ENCODE results near the gene CHST11.

Gene CHST11

DNA sequence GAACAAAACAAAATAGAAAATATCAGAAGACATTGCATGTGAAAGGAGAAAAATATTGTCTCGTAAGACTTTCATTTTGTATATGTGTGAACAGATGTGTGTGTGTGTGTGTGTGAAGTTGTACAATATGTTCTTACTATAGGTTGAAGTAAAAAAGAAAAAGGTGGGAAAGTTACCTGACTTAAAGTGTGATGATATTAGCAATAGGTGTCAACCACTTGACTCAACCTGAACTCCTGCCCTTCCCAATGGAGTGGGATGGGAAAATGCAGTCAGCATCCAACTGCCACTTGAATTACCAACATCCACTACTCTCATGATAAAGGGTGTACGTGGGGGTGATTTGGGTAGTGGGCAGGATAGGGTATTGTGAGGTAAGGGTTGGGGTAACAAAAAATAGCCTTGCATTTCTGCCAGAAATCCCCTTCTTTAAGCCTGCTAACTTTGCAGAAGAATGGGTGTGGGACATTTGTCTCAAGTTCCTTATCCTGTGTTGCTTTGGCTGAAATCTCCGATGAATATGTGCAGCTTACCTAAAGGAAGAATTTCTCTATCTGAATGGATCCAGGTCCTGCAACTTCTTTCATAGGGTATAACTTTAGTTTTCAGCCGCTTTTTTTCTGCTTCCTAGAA lies 181.6 kb downstream of the CHST11 start:
- no peak for DNase-seq

DNA sequence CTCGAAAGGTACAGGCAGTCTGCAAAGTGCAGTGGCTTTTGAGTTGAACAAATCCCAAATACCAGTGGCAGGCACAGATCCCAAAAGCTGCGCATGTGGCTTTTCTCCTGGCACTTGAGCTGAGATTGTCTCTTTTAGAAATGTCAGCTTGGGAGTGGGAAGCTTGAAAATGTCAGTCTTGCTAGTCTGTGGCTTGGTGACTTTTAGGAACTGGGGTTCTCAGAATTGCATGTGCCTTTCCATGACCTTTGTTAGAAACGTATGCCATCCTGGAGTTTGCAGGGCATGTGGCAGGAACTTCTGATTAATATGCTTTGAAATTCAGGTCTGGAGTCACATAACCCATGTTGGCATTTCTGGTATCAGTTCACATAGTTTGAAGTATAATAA lies 182.1 kb downstream of the CHST11 start:
- DNase-seq: no peak

DNA sequence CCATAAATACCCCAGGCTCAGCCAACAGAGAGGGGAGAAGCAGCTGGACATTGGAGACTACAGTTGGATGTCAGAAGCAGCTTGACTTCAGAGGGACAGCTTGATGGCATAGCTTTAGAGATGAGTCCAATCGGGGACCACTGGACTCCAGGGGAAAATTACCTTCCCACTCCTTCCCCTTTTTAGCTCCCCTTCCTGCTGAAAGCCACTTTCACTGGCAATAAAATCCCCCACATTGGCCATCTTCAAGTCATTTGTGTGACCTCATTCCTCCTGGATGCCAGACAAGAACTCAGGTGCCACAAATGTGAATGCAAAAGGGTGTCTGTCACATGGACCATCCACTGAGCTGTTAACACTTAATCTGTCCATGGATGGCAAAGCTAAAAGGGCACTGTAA lies 184.2 kb downstream of the CHST11 start:
- DNase-seq: no peak

DNA sequence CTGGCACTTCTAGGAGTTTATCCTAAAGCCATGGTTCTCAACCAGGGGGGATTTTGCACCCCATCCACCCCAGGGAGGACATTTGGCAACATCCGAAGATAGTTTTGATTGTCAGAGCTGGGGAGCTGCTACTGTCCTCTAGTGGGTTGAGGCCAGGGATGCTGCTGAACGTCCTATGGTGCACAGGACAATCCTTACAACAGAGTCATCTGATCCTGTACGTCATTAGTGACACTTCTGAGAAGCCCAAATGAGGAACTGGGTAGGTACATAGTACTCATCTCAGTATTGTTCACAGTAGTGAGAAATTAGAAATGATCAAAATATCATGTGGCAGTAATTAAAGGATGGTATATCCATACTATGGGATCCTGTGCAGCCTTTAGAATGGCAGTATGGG lies 185.1 kb downstream of the CHST11 start:
- DNase-seq: no peak

DNA sequence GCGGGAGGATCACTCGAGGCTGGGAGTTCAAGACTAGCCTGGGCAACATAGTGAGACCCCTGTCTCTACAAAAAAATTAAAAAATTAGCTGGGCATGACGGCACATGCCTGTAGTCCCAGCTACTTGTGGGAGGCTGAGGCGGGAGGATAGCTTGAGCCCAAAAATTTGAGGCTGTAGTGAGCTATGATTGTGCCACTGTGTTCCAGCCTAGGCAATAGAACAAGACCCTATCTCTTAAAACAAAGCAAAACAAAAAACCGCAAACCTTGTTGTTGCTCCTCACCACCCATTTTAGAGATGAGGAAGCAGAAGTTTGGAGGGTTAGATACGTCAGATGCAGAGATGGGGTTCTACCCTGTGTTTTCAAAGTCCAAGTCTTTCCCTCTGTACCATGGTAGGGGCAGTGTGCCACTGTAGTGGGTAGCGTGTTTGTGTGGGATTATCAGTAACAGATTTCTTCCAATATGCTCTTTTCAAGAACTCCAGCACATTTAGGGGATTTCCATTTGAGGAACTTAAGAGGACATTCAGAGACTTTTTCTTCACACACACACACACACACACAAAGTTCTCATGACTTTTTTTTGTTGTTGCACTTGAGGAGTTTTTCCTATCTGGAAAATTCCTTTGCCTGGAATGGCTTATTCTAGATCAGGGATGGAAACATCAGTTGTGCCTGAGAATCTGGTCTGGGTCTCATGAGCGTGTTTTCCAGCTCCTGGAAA lies 186.5 kb downstream of the CHST11 start:
- DNase-seq: no peak

DNA sequence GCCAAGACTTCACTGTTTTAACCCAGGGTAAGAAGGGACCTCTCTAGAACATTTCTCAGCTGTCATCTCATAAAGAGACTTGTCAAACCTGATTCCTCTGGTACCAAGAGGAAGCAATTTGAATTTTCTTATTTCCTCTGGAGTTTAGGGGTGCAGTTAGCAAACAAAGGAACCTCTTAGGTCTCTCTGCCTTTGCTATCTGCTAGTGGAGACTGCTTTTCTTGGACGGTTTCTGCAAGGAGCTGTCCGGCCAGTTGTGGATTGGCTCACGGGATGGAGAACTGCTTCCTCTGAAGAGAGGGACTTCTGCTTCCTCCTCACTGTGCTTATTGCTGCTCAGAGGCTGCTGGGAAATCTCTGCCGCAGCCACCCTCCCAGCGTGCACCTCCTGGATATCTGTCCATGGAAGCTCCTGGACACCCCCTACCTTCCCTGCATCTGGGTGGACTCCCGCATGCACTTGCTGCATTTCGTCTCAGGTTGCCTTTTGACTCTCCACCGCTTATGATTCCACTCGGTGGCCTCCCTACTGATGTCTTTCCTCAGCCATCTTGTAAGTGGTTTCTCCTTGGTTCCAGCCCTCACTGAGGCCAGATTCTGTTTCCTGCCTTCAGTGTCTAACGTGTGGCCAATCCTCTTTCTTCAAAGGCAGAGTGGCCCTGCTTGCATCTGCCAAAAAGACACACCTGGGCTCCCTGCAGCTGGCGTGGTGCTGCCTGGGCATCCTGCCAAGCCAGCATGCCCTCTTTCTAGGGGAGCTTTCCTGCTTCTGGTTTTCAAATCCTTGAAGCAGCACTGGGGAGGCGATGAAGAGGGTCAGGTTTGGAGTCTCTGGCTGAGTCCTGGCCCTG lies 187.3 kb downstream of the CHST11 start:
- peak; percentile 37 for DNase-seq

DNA sequence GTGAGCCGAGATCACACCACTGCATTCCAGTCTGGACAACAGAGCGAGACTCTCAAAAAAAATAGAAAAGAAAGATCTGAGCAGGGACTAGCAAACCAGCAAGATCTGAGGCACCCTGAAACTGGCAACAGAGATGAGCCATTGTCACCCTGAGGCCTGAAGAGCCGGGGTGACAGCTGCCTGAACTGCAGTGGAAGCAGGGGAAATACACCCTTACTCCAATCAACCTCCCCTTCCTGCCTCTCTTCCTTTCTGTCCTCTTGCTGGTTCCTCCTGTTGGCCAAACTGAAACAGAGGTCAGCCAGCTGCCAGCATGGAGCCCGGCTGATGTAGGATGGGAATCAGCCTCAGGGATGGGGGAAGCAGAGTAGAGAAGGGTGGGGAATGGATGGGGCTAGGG lies 192.0 kb downstream of the CHST11 start:
- DNase-seq: no peak

DNA sequence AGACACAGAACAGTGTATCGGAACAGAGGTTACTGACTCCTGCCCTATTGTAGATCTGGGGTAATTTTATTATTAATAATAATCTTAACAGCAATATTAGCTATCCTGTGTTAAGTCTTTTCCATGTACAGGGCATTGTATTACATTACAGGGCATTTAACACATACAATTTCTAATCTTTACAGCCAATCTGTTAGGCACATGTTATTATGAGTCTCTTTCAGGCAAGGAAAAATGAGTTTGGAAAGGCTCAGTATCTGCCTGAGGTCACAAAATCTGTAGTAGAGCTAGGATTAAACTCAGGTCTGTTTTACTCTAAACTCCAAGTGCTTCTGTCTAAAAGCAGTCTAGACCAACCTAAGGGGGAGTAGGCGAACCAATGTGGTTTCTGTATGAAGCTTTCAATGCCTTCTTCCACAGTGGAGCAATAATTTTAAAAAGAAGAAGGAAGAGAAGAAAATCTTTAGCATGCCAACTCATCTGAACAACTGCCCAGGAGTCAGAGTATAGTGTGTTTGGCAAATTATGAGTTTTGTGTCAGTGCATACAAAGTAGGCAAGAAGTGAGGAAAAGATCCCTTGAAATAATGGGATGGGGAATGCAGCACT lies 192.6 kb downstream of the CHST11 start:
- no peak for DNase-seq

DNA sequence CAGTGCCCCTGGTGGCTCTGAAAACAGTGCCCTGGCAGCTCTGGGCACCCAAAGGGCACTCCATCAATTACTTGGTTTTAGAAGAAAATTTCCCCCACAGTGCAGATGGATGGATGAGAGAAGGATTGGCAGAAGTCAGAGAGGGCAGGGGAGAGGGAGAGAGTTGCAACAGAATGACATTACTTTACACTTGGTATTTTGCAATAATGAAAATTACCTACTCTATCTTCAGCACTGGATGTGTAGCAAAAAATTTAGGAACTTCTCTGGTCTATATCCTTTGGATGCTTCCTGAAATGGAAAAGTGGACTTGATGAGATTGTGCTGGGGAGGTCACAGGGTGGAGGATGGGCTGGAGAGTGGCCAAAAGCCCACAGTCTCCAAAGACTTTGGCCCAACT lies 193.2 kb downstream of the CHST11 start:
- DNase-seq: no peak

DNA sequence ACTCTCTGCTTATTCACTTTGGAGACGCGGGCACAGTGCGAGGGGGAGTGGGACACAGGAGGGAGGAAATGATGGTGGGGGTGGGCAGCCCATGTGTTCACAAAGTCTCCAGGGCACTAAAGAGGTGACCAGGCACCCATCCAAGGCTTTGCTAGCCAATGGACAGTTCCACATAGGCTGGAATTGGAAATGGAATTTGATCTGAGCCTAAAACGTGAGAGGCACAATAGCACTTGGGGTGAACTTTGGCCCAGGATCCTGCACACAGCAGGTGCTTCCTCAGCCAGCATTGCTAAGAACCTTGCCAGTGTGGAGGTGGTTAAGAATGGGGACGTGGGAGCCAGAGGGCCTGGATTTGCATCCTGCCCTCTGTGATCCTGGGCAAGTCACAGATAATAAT lies 193.8 kb downstream of the CHST11 start:
- DNase-seq: no peak

DNA sequence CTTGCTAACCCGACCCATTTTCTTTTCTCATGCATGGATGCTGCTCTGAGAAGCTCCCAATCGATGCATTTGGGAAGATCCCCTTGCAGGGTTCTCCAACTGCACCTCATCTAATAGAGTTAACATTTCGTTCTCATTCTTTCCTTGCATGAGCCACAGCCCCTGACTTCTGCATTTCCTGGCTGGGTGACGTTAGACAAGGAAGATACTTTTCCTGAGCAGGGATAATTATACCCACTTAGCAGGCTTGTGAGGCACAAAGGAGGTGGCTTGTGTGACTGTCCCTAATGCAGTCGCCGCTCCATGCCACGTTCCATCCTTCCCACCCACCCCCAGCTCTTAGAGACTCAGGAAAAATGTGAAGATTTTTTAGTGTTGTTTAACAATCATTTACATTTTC lies 195.1 kb downstream of the CHST11 start:
- DNase-seq: no peak

DNA sequence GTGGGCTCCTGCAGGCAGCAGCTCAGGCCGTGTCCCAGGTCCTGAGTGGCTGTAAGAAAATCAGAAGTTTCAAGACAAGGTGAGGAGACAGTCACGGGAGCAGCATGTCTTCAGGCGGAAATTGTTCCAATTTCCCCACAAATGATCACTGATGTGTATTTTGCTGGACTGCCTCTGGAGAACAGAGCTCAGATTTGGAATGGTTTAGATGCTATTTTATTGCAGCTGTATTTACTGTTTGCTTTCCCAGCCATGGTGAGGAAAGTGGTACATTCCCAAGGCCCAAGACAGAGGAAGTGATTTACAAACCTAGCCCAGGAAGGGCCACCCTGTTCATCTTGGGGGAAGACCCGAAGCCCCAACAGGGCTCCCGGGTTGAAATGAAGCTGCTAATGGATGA lies 195.6 kb downstream of the CHST11 start:
- DNase-seq: no peak

DNA sequence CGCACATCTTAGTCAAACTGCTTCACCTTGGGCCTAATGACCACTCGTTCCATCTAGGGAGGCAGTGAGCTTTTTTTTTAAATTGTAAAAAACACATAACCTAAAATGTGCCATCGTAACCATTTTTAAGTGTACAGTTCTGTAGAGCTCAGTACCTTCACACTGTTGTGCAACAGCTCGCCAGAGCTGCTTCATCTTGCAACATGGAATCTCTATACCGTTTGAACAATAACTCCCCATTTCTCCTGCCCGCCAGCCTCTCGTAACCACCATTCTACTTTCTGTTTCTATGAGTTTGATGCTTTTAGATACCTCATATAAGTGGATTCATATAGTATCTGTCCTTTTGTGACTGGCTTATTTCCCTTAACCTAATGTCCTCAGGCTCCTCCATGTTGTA lies 196.2 kb downstream of the CHST11 start:
- no peak for DNase-seq

DNA sequence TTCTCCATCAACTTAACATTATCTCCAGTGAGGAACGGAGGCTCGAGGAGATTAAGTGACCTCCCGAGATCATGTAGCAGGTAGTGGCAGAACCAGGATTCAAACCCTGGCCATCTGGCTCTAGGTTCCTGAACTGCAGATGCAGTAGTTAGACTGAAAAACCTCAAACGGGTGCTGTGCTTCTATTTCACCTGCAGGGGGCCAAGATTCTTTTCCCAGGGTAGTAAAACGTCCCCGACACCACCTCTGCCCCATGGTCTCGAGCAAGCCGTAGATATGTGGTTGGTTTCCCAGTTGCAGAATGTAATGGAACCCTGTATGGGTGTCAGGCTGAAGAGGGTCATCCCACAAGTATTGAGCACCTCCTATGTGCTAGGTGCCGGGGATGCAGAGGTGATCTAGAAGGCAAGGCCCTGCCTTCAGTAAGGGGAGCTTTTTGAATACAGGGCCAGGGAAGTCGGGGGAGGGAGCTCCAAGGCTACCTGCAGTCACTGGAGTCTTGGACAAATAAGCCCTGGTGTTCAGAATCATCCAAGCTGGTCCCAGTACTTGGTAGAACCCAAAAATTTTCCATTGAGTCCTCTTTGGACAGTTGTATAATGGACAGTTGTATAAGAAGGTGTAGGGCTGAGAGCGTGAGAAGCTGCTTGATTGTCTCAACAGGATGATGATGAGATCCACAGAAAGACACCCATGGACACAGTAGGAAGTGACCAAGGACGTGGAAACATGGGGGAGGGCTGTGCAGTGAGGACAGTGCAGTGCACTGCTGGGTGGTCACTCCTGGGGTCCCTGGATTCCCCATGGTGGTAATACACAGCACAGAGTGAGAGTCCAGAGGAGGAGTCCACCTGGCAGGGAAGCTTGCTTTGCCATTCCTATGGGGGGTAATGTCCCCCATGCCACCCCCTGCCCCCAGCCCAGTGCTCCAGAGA lies 197.2 kb downstream of the CHST11 start:
- DNase-seq: no peak

DNA sequence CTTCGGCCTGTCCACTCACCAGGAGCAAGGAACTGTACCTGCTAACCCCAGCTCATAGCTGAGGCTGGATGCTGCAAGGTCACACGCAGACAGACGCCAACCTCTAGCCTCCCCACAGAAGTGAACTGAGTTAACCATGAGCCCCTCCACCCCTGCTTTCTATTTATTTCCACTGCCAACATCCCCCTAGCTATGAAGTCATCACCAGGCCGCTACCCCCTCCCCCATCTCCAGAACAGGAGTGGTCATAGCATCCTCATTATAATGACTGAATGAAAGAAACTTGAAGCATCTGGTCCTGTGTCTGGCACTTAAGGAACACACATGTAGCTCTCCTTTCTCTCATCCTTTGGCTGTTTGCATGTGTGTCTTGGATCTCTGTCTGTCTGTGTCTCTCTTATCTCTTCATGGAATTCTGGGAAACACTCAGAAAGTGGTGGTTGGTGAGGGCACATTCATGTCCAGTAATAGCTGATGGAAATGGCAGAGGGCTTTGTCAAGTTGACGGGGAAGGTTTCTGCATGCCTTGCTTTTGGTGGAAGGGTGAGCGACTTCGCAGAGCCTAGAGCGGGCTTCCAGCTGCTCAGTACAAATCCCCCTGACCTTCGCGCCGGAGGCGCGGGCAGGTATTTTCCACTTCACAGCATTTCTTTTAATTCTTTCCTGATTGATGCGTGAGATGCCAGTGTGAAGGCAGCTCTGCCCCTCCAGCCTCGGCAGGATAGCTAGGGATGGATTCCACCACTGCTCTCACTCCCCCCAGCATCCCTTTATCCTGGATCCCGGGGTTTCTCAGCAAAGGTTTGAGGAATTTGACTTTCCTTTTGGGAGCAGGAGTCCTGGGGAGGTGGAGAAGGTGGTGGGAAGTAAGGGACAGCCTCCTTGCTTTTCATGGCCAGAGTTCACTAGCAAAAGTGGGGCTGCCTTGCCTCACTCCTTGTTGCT lies 198.2 kb downstream of the CHST11 start:
- DNase-seq: no peak

DNA sequence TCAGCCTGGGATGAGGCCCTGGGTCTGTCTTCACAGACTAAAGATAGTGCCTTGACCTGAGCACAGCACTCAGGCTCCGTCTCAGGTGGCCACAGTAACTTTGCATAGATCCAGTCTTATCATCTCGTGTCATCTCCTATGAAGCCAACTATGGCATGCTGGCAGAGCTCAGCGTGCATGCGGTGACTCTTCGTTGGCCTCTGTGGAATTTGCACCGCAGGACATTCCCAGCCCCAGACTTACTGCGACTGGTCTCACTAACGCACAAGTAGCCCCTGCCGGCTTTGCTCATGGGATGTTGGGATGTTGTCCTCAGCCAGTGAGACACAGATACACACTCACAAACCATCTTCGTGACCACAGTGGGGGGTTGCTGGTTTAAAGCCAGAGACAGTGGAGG lies 199.6 kb downstream of the CHST11 start:
- DNase-seq: no peak

DNA sequence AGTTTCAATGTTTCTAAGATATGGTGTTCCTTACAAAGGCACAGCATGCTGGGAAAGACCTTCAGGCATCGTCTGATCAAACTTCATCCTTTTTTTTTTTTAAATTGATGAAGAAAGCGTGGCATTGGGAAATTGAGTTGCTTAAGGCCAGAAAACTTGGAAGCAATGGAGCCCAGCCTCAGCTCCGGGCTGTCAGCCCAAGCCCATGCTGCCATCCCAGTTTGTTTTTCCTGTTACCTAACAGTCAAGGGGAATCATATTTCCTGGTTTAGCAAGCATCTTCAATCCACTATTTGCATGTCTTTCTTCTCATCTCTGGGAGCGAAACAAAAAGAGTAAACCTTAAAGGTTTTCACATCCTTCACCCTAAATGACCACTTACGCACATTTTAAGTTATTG lies 200.2 kb downstream of the CHST11 start:
- no peak for DNase-seq

DNA sequence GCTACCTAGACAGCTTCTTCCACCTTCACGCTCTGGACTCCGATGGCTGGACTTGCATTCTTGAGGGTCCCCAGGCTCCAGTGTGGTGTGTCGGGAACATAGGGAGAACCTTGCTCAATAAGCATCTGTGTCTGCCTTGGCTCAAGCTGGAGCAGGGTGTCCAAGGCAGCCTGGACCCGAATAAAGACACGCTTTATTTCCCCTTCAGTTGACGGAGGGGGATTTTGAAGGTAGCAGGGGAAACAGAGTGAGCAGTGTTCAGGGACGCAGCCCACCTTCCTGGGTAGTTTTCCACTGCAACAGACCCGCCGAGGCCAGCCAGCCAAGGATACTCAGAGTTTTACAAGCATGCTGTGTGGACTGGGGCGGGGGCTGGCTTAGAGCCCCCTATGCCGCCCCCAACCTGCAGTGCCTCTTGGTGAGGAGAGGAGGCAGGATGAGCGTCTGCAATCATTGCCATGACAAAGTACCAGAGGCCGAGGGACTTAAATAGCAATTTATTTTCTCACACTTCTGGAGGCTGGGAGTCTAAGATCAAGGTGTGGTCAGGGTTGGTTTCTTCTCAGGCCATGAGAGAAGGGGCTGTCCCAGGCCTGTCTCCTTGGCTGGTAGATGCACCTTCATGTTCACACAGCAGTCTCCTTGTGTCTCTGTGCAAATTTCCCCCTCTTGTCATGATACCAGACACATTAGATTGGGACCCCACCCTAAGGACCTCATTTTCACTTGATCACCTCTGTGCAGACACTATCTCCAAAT lies 201.2 kb downstream of the CHST11 start:
- DNase-seq: no peak

DNA sequence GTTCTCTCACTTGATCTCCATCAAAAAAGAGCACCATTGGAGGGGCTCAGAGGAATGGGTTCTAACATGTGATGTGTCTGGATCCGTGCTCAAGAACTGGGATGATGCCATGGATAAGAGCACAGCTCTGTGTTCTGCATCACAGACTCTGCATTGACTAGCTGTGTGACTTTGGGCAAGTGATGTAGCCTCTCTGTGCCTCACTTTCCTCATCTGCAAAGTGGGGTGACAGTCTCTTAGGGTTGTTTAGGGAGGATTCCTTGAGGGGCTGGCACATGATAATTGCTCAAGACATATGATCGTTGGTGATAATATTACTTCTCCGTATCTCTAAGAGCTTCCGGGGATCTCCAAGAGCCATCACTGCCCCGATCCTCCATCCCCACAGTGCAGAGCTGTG lies 202.3 kb downstream of the CHST11 start:
- no peak for DNase-seq

DNA sequence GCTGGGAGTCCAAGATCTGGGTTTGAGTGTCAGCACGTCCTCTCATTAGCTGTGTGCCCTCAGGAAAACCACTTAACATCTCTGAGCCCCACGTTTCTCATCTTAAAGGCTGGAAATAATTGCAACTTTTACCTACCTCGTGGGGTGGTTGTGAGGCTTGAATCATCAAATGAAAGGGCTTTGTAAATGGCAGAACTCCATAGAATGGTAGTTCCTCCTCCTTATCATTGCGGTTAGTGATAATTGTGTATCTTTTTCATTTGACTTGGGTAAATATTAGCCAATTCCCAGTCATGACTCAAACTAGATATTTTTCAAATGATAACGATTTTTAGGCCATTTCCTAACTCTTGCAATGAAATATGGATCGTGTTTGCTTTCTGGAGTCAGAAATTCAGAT lies 205.5 kb downstream of the CHST11 start:
- DNase-seq: no peak

DNA sequence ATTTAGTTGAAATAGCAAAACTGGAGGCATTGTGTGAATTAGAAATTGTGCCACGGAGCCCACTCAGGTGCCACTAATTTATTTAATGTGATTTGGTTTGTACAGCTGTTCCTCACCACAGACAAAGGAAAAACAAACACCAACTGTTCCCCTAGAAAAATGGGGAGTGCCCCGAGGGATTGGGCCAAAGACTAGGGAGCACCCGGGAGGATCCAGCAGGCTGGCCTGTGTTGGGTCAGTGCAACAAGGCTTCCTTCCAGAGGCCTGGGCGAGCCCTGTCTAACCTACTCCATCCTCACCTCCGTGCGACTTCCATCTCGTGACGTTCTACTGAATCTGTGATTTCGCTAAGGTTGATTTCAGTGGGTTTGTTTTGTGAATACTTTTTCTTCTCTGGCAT lies 206.2 kb downstream of the CHST11 start:
- no peak for DNase-seq
